ENCODE data around the gene KLHL21.

The KLHL21 gene

GRCh38 chr1:6599141-6599975, 3.3 kb downstream of the KLHL21 start:
- DNase-seq = peak; percentile 62

DNA sequence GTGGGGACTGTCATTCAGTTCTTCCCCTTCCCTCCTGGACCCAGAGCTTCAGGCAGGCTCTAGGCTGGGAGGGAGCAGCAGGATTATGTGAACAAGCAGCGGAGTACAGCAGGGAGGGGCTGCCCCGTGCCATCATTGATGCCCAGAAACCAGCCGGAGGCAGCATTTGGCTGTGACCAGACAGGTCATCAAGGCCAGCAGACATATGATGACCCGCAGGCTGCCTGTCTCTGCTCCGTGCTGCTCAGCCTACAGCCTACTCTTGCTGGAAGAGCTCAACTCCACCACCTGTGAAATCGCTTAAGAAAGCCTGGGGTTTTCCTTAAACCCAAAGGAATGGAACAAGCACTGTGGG, 4.9 kb downstream of the KLHL21 start:
- no peak for DNase-seq

GRCh38 chr1:6596886-6597776, 5.5 kb downstream of the KLHL21 start:
- no peak for DNase-seq

GRCh38 chr1:6596351-6596750, 6.3 kb downstream of the KLHL21 start:
- no peak for DNase-seq

DNA sequence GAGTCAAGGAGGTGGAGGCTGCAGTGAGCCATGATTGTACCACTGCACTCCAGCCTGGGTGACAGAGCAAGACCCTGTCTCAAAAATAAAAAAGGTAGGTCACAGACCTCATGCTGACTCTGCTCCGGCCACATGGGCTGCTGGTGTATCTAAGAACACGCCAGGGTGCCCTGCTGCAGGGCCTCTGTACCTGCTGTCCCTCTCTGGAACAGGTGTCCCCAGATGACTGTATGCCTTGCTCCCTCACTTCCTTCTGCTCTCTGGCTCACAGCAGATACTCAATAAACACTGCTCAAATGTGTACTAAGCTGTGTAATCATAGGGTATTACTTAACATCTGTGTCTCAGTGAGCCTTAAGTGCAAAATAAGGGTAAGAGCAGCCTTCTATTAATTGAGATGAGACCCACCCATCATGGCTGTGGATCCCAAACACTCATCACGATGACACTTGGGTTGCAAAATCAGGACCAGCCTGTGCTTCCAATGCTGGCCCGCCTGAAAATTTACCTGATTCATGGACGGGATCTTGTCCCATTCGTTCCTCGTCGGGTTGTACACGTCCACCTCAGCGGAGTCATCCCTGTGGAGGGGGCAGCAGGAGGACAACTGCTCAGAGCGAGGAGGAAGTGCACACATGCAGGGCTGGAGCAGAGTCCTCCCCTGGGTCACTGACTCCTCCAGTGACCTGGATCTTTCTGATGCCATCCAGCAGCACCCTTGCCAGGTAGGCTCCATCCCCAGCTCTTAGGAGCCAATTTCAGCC, 7.5 kb downstream of the KLHL21 start:
- DNase-seq = no peak

GRCh38 chr1:6593810-6594209, 8.9 kb downstream of the KLHL21 start:
- DNase-seq = no peak

DNA sequence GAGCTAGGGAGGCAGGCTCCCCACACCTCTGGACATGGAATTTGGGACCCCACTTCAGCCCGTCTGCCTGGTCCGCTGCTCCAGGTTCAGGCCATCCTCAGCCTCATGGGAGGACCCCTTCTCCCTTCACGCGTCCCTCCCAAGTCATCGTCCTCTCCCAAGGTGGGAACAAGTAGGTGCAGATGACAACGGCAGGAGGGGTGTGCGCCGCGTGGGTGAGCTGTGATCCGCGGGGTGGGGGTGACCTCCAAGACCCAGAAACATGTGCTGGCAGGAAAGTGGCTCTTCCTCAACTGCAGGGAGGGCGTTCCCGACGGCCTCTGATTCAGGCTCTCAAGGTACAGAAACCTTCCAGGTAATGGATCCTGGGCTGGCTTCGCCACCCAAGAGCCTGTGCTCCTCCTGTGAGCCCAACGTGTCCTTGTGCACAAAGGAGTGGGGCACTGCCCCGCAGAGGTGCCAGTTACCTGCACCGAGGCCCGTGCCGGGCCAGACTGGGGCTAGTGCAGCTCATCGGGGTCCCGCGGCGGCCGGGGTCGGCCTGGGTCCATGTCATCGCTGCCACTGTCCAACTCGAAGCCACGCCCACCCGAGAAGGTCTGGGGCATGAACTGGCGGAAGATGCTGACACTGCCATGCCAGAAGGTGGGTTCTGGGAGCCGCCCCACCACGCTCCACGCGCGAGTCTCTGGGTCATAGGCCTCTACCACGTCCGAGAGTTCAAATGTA, 9.6 kb downstream of the KLHL21 start:
- no peak for DNase-seq

DNA sequence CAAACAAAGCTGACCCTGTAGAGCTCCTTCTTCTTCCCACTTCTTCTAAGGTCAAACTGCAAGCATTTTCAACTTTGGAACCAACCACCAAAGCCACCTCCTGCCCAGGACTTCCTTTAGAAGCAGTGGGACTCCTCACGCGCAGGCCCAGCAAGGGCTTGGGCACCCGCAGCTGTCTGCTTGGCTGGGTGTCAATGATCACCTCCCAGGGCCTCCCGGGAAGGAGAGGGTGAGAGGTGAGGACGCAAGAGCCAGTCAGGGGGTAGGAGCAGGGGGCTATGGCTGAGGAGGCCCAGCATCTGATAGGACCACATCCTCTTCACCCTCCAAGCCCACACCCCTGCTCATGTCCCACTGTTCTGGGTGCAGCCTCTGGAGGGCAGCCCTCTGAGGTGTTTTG, 10.2 kb downstream of the KLHL21 start:
- no peak for DNase-seq

- DNase-seq = no peak
Measured at GRCh38 chr1:6591644-6592043, 11.0 kb downstream of the KLHL21 start.

GRCh38 chr1:6591222-6591621, 11.4 kb downstream of the KLHL21 start:
- no peak for DNase-seq

- no peak for DNase-seq
Measured at GRCh38 chr1:6590046-6590445, 12.6 kb downstream of the KLHL21 start.

GRCh38 chr1:6588893-6589520, 13.7 kb downstream of the KLHL21 start:
- no peak for DNase-seq

DNA sequence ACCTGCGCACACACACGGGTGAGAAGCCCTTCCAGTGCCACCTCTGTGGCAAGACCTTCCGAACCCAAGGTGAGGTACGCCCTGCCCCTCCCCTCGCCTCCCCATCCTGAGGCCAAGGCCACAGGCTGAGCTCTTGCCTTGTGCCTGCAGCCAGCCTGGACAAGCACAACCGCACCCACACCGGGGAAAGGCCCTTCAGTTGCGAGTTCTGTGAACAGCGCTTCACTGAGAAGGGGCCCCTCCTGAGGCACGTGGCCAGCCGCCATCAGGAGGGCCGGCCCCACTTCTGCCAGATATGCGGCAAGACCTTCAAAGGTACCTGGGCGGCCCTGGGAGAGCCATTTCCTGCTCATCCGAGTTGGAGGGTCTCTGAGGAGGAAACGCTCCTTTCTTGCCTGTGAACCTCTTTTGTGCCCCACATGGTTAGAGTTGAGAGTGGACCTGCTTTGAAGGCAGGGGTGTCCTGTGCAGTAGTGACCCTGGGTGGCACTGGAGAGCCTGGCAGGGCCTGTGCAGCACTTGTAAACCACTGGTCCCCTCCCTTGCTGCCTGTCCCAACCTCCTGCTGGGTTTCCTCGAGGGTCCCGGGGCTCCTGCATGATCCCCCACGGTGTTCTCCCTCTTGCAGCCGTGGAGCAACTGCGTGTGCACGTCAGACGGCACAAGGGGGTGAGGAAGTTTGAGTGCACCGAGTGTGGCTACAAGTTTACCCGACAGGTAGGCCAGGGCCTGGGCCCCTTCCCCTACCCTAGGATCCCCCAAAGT, 14.4 kb downstream of the KLHL21 start:
- no peak for DNase-seq

GRCh38 chr1:6587261-6588005, 15.2 kb downstream of the KLHL21 start:
- no peak for DNase-seq

GRCh38 chr1:6586404-6586816, 16.3 kb downstream of the KLHL21 start:
- DNase-seq = no peak

GRCh38 chr1:6585841-6586240, 16.8 kb downstream of the KLHL21 start:
- no peak for DNase-seq

GRCh38 chr1:6585081-6585722, 17.5 kb downstream of the KLHL21 start:
- no peak for DNase-seq

- DNase-seq = no peak
Measured at GRCh38 chr1:6584126-6585080, 18.3 kb downstream of the KLHL21 start.

- DNase-seq = no peak
Measured at GRCh38 chr1:6582370-6582769, 20.3 kb downstream of the KLHL21 start.

All from CD4-positive, alpha-beta T cell treated with Interleukin-10 for 1 hour (primary cell).